Panc1 (cell line): ENCODE results near the gene FOXR1.

ENCODE experiments used
- CTCF ChIP-seq: fragments of 450-650 bp; IDR thresholded peaks from 2 replicates; pipeline ENCODE4 v1.5.1; 2017; ENCODE audit warnings: mild to moderate bottlenecking
- POLR2AphosphoS5 ChIP-seq: IDR thresholded peaks from 2 replicates; pipeline ENCODE4 v1.6.1; 2012; ENCODE audit warnings: mild to moderate bottlenecking, low read depth, low read length, moderate library complexity
- REST ChIP-seq, 2 experiments: IDR thresholded peaks; 2 replicates each; pipeline ENCODE4 v1.6.1; 2011 to 2012; ENCODE audit warnings: low read depth in 2 of 2, control low read depth in 1 of 2, low read length in 1 of 2, mild to moderate bottlenecking in 1 of 2, moderate library complexity in 1 of 2; ENCODE audit not compliant: insufficient read depth in 1 of 2
- TCF7L2 ChIP-seq: IDR thresholded peaks from 2 replicates; pipeline ENCODE4 v1.6.1; 2011; ENCODE audit warnings: mild to moderate bottlenecking, low read depth, low read length, inconsistent platforms

- TF ChIP-seq CTCF (no peak), POLR2AphosphoS5 (no peak), TCF7L2 (no peak), REST (IDR thresholded peaks at IDR 0.05; ENCODE audit: insufficient read depth in 1 of 2, low read depth in 2 of 2, low read length in 1 of 2) (no peak)
Measured at GRCh38 chr11:118939953-118940598, 31.5 kb upstream of the FOXR1 start.
